Measurements from ENCODE around the gene CAMSAP1. TPM values are rescaled to one million over a fixed set of nuclear protein-coding genes. Genes with fewer than 3 reads are reported as not detected.

The CAMSAP1 gene
- polyA plus RNA-seq, 1 donor from 2014 or later, result 58.5 TPM

GRCh38 chr9:135790356-135790755 lies 117.0 kb downstream of the CAMSAP1 start:
- no peaks in the 10 kb centered on the region for H3K36me3 ChIP-seq (ENCODE audit: insufficient read depth, low read length)
- no peak overlapping the region for H3K9ac ChIP-seq (ENCODE audit: low read length)
- H3K9me3 ChIP-seq (ENCODE audit: low read length), result no peaks in the 10 kb centered on the region
- no peak overlapping the region for H3K4me3 ChIP-seq (ENCODE audit: low read length)
- H3K9me2 ChIP-seq (ENCODE audit: insufficient read depth, low read length), result no peaks in the 10 kb centered on the region
- TF ChIP-seq MXI1 (conservative IDR thresholded peaks at IDR 0.05; ENCODE audit: poor library complexity, severe bottlenecking) (no peak), EZH2 (IDR thresholded peaks at IDR 0.05; ENCODE audit: borderline replicate concordance, insufficient read depth, low read length, poor library complexity, severe bottlenecking) (no peak), RAD21 (conservative IDR thresholded peaks at IDR 0.05) (no peak), CTCF (IDR thresholded peaks at IDR 0.05; ENCODE audit: poor library complexity, severe bottlenecking) (no peak), SMC3 (conservative IDR thresholded peaks at IDR 0.05; ENCODE audit: poor library complexity) (no peak), TAF1 (IDR thresholded peaks at IDR 0.05; ENCODE audit: low read depth) (no peak), EP300 (conservative IDR thresholded peaks at IDR 0.05; ENCODE audit: poor library complexity, severe bottlenecking) (no peak), POLR2AphosphoS5 (IDR thresholded peaks at IDR 0.05) (no peak), REST (IDR thresholded peaks at IDR 0.05; ENCODE audit: borderline replicate concordance) (no peak)
- no peak overlapping the region for H3K4me2 ChIP-seq (ENCODE audit: low read length)
- no peak overlapping the region for H3K27ac ChIP-seq (ENCODE audit: low read length)
- H4K20me1 ChIP-seq (ENCODE audit: insufficient read depth), result no peaks in the 10 kb centered on the region
- no peaks in the 10 kb centered on the region for H3K27me3 ChIP-seq (ENCODE audit: insufficient read depth, low read depth, low read length)
- H3F3A ChIP-seq (ENCODE audit: insufficient read depth, low read length, poor library complexity, severe bottlenecking), result no peaks in the 10 kb centered on the region
- no peaks in the 10 kb centered on the region for H3K79me2 ChIP-seq (replicated peaks; ENCODE audit: insufficient read depth, low read length)
- no peak overlapping the region for H2AFZ ChIP-seq (ENCODE audit: low read depth, low read length)

GRCh38 chr9:135789838-135790291 lies 117.5 kb downstream of the CAMSAP1 start:
- no peak for TF ChIP-seq EP300 (conservative IDR thresholded peaks at IDR 0.05; ENCODE audit: poor library complexity, severe bottlenecking)
- no peak for TF ChIP-seq EZH2 (IDR thresholded peaks at IDR 0.05; ENCODE audit: borderline replicate concordance, insufficient read depth, low read length, poor library complexity, severe bottlenecking)
- TF ChIP-seq SMC3 (conservative IDR thresholded peaks at IDR 0.05; ENCODE audit: poor library complexity), result no peak
- TF ChIP-seq MXI1 (conservative IDR thresholded peaks at IDR 0.05; ENCODE audit: poor library complexity, severe bottlenecking), result no peak
- TF ChIP-seq POLR2AphosphoS5 (IDR thresholded peaks at IDR 0.05), result no peak
- no peak for TF ChIP-seq TAF1 (IDR thresholded peaks at IDR 0.05; ENCODE audit: low read depth)
- no peak for TF ChIP-seq CTCF (IDR thresholded peaks at IDR 0.05; ENCODE audit: poor library complexity, severe bottlenecking)
- TF ChIP-seq REST (IDR thresholded peaks at IDR 0.05; ENCODE audit: borderline replicate concordance), result no peak
- TF ChIP-seq RAD21 (conservative IDR thresholded peaks at IDR 0.05), result no peak
- H3K27me3 ChIP-seq (ENCODE audit: insufficient read depth, low read depth, low read length), result no peaks in the 10 kb centered on the region
- H3K9ac ChIP-seq (ENCODE audit: low read length), result no peak overlapping the region
- H3K27ac ChIP-seq (ENCODE audit: low read length), result no peak overlapping the region
- H3K9me3 ChIP-seq (ENCODE audit: low read length), result no peaks in the 10 kb centered on the region
- no peaks in the 10 kb centered on the region for H3K9me2 ChIP-seq (ENCODE audit: insufficient read depth, low read length)
- H3K4me3 ChIP-seq (ENCODE audit: low read length), result no peak overlapping the region
- H3K36me3 ChIP-seq (ENCODE audit: insufficient read depth, low read length), result no peaks in the 10 kb centered on the region
- H3K4me2 ChIP-seq (ENCODE audit: low read length), result no peak overlapping the region
- no peaks in the 10 kb centered on the region for H4K20me1 ChIP-seq (ENCODE audit: insufficient read depth)
- H2AFZ ChIP-seq (ENCODE audit: low read depth, low read length), result no peak overlapping the region
- no peaks in the 10 kb centered on the region for H3K79me2 ChIP-seq (replicated peaks; ENCODE audit: insufficient read depth, low read length)
- no peaks in the 10 kb centered on the region for H3F3A ChIP-seq (ENCODE audit: insufficient read depth, low read length, poor library complexity, severe bottlenecking)

All from neural cell (in vitro differentiated cells).